HG02852 (cell line): ENCODE data around the gene KRT36.

Experiments used
- ATAC-seq: cut with Tn5 transposase; IDR thresholded peaks from one replicate; pipeline ENCODE4 v1.9.1; 2021; ENCODE audit warnings: mild to moderate bottlenecking, moderate library complexity; ENCODE audit not compliant: unreplicated experiment

Gene KRT36

GRCh38 chr17:41504246-41504977 is 14.7 kb upstream of the KRT36 start:
- ATAC-seq: no peak

GRCh38 chr17:41503202-41503601 is 13.5 kb upstream of the KRT36 start:
- no peak for ATAC-seq

GRCh38 chr17:41500131-41500911 is 10.6 kb upstream of the KRT36 start:
- no peak for ATAC-seq

- no peak for ATAC-seq
These were observed 10.0 kb upstream of the KRT36 start for GRCh38 chr17:41499714-41500113.

GRCh38 chr17:41498276-41498675 is 8.6 kb upstream of the KRT36 start:
- no peak for ATAC-seq

GRCh38 chr17:41496803-41497484 is 7.2 kb upstream of the KRT36 start:
- ATAC-seq: no peak

- ATAC-seq: no peak
These were observed 4.8 kb upstream of the KRT36 start for GRCh38 chr17:41494524-41494923.

GRCh38 chr17:41492771-41493170 is 3.1 kb upstream of the KRT36 start:
- no peak for ATAC-seq

GRCh38 chr17:41492351-41492750 is 2.6 kb upstream of the KRT36 start:
- no peak for ATAC-seq

- no peak for ATAC-seq
These were observed 1.8 kb upstream of the KRT36 start for GRCh38 chr17:41491476-41491875.

GRCh38 chr17:41490000-41490990 is 585 bp upstream of the KRT36 start:
- no peak for ATAC-seq

- no peak for ATAC-seq
These were observed 2.7 kb downstream of the KRT36 start for GRCh38 chr17:41486809-41487530.

- no peak for ATAC-seq
These were observed 3.4 kb downstream of the KRT36 start for GRCh38 chr17:41486316-41486715.

- ATAC-seq: no peak
These were observed 4.5 kb downstream of the KRT36 start for GRCh38 chr17:41484920-41485904.

GRCh38 chr17:41483991-41484826 is 5.5 kb downstream of the KRT36 start:
- no peak for ATAC-seq

GRCh38 chr17:41483531-41483930 is 6.2 kb downstream of the KRT36 start:
- ATAC-seq: no peak

- ATAC-seq: no peak
These were observed 8.7 kb downstream of the KRT36 start, which contains the start of gene KRT35 for GRCh38 chr17:41481036-41481435. KRT35 (minus strand) TSS chr17:41481151; CDS start chr17:41481097, 54 bp downstream.

GRCh38 chr17:41480581-41480980 is 9.1 kb downstream of the KRT36 start:
- no peak for ATAC-seq
